DMS53 treated with DMSO at 0.1 percent for 48 hours (cell line): ENCODE results near the gene SGK2.

ENCODE experiments used
- DNase-seq: peaks from one replicate; lab custom pipeline; 2025; ENCODE audit not compliant: unreplicated experiment; lab: John Stamatoyannopoulos, UW

SGK2 gene

DNA sequence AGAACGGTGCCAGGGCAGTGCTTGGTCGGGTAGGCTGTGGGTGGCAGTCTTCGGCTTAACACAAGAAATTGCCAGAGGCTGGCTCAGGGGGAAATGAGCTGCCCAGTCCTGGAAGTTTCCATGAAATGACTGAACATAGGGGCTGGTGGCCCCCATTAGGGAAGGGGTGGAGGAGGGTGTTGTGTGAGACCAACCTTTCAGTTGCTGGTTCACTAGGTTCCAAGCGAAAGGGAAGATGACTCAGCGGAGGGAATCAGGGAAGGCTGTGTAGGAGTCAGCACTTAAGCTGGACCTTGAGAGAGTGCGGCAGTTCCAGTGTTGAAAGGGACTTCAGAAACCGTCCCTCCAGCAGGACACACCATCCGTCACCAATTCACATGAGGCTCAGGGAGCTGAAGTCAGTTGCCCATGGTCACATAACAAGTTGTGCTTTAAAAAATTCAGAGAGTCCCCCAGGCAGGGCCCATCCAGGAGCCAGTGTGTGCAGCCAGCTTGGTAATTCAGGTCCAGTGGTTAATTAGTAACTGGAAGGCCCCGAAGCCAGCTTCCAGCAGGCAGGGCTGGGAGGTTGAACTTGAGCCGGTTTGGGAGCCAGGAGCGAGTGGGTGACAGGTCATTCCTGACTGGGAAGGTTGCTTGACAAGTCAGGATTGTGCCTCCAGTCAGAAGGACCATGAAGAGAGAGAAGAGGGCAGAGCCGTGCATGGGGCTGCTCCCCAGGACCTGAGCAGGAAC is at the start of gene SGK2:
Gene SGK2, plus strand, starts transcription at position 616 of the 735 bp plus-strand sequence. CDS start 7,469 bp downstream, outside the sequence.
- DNase-seq = peak; percentile 95

DNA sequence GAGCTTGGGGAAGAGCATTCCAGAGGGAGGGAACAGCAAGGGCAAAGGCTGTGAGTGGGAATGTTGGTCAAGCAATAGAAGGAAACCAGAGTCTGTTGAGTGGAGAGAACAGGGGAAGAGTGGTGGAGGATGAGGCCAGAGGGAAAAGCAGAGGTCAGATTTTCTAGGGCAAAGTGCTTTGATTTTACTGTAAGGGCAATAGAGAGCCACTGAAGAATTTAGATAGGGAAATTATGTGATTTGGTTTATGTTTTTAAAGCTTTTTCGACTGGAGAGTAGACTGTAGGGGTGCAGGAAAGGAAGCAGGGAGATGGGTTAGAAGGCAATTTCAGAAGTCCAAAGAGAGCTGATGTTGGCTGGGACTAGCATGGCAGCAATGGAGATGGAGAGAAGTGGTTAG is 46.9 kb upstream of the SGK2 start:
- no peak for DNase-seq

DNA sequence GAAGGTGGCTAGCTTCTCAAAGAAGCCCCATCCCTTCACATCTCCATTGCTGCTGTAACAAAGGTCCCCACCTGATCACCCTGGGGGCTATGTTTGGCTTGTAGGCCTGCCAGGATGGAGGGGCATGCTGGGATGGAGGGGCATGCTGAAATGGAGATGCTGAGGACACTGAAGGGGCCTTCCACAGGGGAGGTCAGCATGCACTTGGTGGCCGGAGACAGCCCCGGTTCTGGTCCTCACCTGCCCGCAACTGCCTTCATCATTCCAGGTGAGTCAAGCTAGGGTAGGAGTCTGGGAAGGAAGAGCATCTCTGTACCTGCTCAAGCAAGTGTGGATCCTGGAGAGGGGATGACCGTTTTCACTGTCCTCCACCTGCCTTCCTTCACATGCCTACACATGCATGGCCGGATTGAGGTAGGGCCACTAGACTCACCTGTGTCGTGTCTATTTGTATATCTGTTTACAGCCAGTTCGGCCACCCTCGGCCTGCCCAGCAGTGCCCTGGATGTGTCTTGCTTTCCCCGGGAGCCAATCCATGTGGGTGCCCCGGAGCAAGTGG is 45.4 kb upstream of the SGK2 start:
- DNase-seq = no peak

DNA sequence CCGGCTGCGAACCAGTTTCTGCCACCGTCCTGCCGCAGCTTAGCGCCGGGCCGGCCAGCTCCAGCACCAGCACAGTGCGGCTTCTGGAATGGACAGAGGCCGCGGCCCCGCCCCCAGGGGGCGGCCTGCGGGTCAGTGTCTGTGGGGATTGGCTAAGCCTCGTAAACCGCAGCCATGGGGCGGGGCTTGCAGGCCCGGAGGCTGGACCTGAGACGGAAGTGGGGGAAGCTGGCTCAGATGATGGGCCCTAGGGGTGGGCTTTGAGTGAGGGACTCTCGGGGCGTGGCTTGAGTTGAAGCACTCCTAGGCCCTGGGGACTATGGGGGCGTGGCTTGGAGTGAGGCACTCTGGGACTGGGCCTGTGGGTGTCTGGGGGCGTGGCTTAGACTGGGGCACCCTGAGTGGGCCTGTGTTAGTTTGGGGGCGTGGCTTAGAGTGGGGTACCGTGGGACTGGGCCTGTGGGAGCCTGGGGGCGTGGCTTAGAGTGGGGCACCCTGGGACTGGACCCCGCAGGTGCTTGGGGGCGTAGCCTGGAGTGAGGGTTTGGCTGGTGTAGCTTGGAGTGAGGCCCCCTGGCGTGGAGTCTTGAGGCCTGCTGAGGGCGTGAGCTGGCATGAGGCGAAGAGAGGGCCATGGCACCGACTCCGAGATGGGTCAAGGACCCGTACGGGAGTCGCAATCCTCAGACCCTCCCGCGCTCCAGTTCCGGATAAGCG is 44.7 kb upstream of the SGK2 start:
- peak; percentile 95 for DNase-seq

DNA sequence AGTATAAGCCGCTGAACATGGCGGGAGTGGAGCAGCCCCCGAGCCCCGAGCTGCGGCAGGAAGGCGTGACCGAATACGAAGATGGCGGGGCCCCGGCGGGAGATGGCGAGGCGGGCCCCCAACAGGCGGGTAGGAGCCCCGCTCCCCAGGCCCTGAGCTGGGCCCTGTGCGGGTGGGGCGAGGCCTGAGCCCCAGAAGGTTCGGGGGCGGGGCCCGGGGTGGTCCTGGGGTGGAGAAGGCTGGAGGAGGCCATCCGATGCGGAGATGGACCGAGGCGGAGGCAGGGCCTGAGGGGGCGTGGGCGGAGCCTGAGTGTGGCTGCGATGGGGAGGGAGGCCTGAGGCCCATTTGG is 44.2 kb upstream of the SGK2 start:
- no peak for DNase-seq

DNA sequence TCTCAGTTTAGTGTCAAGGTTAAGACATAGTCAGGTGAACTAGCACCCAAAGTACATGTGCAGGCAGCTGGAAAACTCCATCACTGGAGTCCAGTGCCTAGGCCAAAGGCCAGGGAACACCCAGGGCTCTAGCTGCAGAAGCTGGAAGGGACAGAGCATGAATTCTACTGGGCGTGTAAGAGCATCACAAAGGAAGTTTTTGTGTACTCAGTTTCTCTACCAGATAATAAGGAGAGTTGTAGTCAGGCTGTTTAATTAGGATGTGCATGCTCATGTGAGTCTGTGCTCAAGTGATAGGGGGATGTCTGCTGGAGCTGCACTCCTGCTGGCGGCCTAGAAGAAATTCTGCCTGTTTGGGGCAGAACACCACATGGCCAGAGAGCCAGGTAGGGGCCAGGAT is 43.2 kb upstream of the SGK2 start:
- no peak for DNase-seq

DNA sequence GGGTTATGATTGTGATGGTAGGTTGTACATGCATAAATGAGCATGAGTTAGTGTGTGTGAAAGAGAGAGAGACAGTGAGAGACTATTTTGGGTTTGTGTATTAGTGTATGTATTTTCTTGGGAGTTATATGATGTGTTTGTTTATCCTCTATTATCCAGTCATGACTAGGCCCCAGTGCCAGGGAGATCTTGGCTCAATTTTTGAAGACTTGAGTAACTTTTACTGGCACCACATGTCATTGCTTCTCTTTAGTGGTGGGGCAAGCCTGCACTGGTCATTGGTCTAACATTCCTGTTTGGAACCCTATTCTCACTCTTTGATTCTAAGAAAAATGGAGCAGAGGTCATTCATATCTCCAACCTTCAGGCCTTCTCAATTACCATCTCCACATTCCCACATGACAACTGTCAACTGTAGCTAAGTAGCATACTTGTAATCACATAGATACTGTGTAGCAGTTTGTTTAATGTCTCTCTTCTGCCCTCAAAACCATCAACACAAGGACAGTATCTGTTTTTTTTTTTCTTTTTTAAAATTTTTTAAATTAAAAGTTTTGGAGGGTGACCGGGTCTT is 42.5 kb upstream of the SGK2 start:
- no peak for DNase-seq

DNA sequence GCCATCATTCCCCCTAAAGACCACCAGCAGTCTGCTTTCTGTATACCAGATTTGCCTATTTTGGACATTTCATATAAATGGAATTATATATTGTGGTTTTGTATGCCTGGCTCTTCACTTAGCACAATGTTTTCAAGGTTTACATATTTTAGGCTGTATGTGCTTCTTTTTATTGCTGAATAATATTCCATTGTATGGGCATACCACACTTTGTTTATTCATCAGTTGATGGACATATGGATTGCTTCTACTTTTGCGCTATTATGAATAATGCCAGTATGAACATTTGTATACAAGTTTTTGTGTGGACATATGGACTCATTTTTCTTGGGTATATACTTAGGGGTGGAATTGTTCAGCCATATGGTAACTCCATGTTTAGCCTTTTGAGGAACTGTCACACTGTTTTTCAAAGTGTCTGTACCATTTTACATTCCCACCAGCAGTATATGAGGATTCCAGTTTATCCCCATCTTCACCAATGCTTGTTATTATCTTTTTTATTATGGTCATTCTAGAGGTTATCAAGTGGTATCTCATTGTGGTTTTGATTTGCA is 38.7 kb upstream of the SGK2 start:
- no peak for DNase-seq

DNA sequence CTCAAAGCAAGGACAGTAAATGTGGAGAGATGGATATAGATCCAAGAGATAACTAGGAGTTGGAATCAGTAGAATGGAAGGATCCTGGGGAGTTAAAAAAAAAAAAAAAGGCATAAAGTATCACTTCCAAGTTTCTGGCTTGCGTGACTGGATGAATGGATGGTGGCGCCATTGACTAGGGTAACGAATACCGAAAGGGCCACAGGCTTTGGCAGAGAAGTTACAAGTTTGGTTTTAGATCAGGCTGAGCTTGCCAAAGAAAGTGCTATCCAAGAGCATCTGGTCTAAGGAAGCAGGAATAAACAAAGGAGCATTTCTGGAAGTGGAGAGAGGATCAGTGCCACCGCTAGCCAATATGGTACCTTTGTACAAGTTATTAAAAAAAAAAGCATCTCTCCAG is 33.8 kb upstream of the SGK2 start:
- DNase-seq = no peak

DNA sequence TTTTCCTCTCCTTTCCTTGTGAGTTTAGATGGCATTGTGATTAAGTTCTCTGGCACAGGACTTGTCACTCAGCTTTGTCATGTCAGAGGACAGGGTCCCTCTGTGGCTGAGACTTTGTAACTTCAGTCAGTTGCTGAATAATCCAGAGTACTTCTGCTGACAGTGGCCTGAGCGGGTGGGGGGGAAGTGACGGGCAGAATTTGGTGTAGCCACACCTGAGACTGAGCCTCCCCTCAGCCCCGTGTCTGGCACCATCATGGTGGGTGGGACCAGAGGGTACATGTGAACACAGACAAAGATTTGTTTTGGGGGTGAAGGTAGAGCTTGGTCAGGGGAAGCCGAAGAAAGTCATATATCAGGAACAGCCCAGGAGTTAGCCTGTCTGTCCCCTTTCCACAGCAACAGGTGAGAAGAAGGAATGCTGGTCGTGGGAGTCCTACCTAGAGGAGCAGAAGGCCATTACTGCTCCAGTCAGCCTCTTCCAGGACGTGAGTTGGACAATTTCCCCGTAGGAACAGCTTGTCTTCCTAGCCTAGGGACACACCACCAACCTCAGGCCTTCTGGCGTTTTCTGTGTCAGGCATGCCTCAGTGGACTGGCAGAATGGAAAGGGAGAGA is 30.5 kb upstream of the SGK2 start:
- DNase-seq = no peak

DNA sequence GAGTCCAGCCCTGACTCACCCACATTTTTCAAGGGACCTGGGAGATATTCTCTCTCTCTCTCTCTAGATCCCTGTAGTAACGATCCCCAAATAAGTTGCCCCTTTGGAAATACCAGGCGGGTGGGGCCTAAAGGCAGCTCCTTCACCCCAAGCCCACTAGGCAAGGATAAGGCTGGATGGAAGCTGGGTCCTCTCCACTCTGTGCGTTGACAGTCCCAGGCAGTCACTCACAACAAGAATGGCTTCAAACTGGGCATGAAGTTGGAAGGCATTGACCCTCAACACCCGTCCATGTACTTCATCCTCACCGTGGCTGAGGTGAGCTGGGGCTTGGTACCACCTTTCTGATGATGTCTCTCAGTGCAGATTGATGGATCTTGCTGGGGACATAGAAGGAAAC is 29.8 kb upstream of the SGK2 start:
- DNase-seq = no peak

DNA sequence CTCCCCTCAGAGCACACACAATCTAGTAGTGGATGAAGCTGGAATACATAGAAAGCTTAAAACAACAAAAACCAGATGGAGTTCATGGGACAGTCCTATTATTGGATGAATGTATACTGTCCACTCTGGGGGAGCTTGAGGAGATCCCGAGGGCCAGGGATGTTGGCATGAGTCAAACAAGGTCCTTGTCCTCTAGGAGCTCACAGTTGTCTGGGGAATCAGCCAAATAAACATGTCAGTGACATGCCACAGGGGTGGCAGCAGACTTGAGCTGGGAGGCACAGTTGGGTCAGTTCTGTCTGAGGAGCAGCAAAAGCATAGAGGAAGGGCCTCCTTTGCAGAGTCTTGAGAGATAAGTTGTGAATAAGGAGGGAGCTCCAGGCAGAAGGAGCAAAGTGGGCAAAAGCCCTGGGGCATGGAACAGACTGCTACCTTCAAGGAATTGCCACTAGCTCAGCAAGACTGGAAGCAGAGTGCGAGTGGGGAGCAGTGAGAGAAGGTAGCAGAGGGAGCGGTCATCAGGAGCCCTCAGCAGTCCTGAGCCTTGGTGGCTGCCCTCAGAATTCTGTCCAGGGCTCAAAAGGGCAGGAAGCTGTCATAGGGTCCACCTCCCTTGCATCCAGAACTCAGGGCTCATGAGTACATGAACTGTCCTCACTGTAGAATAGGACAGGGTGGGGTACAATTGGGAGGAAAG is 29.2 kb upstream of the SGK2 start:
- DNase-seq = no peak

DNA sequence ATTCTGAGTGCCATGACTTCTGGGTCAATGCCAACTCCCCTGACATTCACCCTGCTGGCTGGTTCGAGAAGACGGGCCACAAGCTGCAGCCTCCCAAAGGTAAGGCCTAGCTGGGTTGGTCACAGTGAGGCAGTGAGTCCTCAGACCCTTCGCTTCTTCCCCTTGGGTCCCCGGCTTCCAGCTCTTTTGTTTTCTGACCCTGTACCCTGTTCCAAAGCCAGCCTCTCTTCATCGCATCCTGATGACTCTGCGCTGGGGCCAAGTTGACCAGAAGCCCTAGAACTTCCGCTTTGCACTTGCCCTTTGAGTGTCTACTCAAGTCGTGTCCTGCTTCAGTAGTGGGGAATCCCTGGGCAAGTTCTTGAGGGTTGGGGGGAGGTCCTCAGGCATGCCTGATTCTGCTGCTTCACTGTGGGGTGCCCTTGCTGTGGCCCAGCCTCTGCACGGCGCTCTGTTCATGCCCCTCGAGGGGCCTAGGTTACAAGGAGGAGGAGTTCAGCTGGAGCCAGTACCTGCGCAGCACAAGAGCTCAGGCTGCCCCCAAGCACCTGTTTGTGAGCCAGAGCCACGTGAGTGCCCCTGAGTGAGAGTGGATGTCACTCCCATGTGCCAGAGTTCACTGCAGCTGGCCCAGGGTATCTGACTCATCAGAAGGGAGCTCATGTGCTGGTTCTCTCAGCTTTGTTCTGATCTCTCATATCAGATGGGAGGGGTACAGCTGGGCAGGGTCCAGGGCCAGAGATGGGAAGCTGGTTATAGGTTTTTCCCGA is 28.3 kb upstream of the SGK2 start:
- DNase-seq = no peak

DNA sequence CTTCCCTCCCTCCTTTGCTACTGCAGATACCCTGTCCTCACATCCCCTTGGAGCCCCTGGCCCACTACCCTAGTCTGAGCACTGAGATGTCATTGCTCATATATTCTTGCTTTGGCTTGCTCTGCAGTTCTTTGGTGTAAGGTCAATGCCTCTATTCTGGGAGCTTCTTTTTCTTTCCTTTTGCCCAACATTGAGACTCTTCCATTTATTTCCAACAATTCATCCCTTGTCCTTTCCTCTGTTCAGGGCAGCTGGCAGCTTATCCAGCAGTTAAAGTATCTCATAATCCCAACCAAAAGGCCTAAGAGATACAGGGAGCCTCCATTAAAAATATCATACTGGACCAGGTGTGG is 27.8 kb upstream of the SGK2 start:
- no peak for DNase-seq

DNA sequence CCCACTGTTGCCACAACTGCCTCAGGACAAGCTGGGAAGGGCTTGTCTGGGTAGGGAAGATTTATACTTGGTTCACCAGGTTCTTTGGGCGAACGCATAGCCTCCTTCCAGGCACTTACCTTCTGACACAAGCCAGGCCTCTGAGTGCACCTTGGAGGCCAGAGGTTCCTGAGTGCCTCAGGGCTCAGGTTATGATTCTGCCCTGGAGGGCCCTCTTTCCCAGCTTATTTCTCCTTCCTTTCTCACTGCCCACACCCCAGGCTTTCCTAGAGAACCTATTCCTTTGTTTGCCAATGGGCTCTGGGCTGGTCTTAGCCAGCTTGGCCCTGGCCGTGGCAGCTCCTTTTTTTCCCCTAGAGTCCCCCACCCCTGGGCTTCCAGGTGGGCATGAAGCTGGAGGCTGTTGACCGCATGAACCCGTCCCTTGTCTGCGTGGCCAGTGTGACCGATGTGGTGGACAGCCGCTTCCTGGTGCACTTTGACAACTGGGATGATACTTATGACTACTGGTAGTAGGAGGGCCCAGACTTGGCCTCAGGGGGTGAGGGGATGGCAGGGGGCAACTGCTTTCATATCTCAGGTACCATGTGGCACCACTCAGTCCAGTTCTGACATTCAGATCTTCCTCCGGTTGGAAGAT is 26.3 kb upstream of the SGK2 start:
- DNase-seq = no peak

DNA sequence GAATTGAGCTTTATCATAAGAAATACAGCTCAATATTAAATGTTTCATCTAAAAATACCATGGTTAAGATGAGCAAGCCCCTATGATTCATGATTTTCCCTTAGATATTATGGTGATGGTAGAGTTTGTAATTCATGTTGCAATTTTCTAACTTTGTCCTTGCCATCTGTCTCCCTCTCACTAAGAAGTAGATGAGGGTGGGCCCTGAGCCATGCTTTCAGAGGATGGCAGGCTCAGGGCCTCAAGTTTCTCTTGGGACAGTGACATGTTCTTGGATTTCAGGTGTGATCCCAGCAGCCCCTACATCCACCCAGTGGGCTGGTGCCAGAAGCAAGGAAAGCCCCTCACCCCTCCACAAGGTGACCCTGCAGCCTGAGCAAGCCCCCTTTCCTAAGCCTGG is 25.8 kb upstream of the SGK2 start:
- DNase-seq = no peak

DNA sequence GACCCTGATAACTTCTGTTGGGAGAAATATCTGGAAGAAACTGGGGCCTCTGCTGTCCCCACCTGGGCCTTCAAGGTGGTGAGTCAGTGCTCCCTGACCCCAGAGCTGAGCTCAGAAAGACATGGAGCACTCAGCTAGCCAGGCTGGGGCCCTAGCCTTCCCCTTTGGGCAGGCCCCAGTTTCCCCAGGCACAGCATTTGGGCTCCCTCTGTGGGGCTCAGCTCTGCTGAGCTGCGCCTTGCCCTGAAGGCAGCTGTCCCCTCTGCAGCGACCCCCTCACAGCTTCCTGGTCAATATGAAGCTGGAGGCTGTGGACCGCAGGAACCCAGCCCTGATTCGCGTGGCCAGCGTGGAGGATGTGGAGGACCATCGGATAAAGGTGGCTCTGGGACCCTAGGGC is 24.8 kb upstream of the SGK2 start:
- no peak for DNase-seq

DNA sequence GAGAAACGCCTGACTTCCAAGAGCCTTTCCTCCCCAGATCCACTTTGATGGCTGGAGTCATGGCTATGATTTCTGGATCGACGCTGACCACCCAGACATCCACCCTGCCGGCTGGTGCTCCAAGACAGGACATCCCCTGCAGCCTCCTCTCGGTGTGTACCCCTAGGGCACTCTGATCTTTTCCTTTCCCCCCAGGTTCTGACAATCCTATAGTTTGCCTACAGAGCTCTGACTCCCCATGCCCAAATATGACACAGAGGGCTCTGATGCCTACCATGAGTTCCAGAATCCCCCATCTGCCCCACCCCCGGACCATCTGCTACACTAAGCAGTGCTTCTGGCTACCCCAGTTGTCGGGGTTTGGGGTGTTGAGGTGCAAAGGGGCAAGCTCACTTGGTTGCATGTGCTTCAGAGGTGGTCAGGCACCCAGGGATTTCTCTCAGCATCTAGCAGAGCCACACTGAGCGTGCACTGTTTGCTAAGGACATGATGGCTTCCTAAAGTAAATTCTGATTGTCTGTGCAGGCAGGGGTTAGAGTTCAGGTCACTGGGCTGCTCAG is 24.0 kb upstream of the SGK2 start:
- DNase-seq = no peak

DNA sequence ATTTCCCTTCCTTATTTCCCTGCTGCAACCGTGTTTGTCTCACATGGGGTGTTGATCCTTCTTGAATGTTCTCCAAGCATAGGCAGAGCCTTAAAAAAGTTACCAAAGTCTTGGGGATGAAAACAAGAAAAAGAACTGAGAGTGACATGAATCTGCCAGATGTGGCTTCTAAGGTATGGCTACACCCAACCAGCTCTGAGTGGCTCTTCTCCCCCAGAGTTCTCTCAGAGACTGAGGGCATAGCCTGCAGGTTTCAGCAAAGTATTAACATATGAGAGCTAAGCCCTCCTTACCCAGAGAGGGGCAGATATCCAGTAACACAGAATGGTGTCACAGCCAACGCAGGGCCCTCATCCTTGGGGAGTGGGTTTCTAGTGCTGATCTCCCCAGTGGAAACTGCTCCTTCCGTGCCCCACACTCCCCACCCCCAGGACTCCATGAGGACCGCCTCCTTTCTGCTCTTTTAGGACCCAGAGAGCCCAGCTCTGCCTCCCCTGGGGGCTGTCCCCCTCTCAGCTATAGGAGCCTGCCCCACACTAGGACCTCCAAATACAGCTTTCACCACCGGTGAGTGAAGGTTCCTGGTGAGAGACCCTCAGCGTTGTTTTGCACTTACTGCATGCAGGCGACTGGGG is 23.3 kb upstream of the SGK2 start:
- no peak for DNase-seq
